Dermis blood vessel endothelial cell (primary cell): ENCODE results near the gene SKAP2. TPM values are rescaled to one million over a fixed set of nuclear protein-coding genes. Genes with fewer than 3 reads are reported as not detected.

Experiments used
- DNase-seq: peaks from one replicate; pipeline ENCODE4 v3.0.0; 2010
- total RNA-seq: library from RNA; depleted of rRNA; stranded (reverse); fragments of >200 nt; gene quantifications from 2 replicates; pipeline ENCODE4 v1.2.3, GENCODE V29; 2014

The SKAP2 gene
- total RNA-seq, 1 donor from 2014 or later, result 16.0 TPM

DNA sequence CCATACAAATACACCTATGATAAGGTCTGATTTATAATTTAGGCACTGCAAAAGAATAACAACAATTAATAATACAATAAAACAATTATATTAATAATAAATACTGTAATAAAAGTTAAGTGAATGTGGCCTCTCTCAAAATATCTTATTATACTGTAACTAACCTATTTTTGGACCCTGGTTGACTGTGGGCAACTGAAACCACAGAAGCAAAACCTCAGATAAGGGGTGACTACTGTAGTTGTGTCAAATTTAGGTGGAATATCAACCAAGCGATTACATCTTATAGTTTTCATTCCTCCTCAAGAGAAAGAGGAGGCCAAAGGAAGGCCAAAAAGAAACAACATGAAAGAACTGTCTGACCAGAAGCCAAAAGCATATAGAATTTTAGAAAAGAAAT is 103.9 kb downstream of the SKAP2 start:
- DNase-seq, result no peak

DNA sequence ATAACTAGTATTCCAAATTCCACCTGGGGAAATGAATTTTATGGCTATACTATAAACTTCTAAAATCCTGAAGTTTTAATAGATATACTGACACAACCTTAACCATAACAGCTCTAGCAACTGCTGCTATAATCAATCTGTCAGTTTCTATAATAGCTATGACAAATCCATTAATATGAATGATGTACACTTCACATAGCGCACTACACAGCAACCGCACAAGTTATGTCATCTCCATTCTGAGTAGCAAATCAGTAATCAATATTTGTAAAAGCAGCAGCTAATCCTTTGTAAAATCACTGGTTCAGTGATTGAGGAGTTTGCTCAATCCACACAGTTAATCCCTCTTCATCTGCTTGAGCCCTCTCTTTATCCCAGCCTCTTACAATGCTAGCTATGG is 105.3 kb downstream of the SKAP2 start:
- no peak for DNase-seq

DNA sequence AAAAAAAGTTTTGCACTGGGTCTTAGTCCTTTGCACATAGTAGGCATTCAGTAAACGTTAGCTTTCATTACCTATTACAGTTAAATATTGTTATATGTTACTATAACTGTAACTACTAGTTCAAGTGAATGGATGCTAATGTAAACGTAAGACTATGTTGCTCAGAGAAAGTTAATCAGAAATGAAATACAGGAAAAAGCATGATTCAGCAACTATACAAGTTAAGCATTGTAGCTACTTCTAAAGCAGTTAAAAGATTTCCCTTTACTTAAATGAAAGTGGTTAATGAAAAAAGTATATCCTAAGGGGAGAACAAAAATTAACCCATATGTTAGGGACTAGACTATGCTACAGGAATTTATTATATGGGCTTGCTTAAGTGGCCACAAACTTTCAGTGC is 121.2 kb downstream of the SKAP2 start:
- DNase-seq, result no peak

DNA sequence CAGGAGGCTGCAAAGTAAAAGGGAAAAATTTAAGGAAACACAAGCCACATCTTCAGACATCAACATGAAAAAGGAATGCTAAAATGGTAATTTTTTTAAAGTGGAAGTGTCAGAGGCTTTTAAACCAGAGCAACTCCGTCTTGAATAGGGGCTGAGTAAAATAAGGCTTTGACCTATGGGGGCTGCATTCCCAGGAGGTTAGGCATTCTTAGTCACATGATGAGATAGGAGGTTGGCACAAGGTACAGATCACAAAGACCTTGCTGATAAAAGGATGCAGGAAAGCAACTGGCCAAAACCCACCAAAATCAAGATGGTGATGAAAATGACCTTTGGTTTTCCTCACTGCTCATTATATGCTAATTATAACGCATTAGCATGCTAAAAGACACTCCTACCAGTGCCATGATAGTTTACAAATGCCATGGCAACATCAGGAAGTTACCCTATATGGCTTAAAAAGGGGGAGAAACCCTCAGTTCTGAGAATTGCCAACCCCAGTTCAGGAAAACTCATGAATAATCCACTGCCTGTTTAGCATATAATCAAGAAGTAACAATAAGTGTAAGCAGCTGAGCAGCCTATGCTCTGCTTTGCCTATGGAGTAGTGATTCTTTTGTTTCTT is 128.3 kb downstream of the SKAP2 start:
- no peak for DNase-seq

DNA sequence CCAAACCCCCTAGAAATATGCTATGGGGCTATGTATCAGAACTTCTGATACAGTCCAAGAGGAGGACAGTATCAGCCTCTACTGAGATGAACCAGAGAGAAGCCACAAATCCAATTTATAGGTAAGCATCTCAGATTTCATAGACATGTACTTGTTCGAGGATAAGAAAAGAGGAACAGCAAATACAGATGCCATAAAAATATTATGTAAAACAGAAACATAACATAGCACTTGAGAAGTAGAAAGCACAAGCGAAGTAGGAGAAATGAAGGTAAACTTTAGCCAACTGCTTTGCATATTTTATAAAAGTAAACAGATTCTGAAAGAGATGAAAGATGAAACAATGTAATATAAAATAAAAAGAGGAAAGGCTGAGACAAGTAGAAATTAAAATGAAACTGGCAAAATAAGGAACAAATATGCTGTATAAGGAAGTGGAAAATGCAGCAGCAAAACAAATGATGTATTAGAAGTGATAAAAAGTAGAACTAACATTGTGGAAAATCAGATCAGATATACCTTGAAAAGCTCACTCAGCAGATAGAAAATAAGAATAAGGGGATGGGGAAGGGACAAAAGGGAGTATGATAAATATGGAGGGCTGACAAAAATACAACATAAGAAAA is 135.1 kb downstream of the SKAP2 start:
- no peak for DNase-seq

DNA sequence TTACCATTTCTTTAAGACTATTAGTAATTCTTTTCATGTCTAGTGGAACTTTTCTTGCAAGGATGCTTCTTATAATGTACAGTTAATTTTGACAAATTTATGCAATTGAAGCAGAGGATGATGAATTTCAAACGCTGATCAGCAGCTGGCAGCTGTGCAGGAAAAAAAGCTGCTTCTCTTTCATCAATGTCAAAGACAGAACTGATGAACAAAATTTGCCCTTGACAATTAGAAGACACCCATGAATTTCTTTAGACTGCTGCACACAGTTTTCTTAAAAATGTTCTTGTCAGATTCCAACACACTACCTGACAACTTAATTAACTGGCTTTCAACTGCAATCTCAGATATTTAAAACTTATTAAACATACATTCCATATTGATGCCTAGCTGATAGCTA is 138.3 kb downstream of the SKAP2 start:
- no peak for DNase-seq

DNA sequence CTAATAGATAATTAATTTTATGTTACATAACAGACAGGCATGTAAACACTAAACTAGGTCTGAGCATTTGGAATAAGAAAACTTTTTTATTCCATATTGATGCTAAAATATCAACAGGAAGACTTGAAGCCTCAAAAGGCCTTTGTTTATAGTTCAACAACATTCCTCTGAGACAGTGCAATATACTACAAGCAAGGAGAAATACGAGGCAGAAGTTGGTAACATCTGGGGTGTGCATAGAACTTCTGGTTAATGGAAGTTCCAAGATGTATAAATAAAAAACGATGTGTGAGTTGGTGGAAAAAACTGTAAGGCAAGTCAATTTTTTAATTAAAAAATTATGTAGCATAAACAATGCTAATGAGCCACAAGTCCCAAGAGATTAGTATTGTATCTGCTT is 139.6 kb downstream of the SKAP2 start:
- no peak for DNase-seq

DNA sequence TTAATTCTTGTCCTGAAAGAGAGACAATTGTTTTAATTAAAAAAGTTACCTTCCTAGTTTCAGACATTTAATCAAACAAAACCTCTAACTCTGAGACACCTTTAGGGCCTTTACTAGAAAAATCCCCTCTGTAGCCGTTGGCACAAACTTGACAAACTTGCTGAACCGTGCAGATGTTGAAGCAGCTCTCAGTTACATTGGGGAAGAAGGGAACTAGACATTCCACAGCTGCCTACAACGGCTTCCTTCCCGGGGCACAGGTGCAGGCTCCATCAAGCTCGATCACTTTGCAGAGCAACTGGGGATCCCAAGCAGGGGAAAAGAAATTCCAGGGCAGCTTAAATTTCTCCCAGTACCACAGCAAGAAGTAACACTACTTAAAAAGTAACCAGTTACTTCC is 141.3 kb downstream of the SKAP2 start:
- DNase-seq, result no peak

DNA sequence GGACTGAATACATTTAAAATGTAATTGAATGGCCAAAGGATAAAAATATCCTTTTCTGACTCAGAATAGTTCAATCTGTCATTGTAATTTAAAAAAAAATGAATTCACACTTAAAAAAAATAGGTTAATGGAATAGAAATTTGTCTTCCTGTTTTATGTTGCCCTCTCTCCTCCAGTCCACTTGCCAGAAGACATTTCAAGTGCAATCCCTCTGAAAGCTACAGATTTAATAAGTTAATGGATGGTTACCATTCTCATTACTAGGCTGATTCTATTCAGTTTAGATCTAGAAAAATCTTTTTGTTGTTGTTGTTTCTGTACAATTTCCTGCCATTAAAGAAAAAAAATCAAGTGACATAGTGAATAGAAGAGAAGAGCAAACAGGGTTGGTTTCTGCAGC is 142.9 kb downstream of the SKAP2 start:
- DNase-seq, result no peak

DNA sequence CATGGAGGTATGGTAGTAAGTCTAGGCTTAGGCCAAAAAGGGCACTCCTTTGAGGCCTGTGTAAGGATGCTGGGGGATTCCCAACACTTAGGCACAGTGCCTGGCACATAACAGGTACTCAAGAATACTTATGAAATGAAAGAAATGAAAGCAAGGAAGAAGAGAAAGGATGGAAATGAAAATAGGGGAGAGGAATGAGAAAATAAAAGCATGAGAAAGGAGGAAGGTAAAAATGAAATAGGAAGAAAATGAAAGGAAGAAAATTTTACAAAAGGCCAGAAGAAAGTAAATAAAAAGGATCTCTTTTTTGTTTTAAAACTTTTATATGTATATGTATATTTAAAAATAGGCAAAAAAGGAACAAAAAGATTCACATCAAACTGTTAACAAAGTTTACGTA is 146.3 kb downstream of the SKAP2 start:
- no peak for DNase-seq

DNA sequence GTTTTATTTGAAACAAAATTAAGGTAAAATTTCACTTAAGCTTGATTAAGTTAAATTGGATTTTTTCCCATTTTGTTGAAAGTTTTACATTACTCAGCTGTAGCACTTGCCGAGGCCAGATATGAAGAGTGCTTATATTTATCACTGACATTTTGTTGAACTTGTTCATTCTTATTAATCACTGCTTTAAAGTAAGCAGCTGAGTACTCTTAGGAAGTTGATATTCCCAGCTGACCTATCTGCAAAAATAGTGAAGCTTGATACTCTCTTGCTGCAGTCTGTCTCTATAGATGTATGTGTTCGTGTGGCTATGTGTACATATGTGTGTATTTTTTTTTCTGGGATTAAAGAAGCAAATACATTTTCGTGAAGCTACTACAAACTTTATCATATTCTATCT is 150.0 kb downstream of the SKAP2 start:
- DNase-seq, result no peak

DNA sequence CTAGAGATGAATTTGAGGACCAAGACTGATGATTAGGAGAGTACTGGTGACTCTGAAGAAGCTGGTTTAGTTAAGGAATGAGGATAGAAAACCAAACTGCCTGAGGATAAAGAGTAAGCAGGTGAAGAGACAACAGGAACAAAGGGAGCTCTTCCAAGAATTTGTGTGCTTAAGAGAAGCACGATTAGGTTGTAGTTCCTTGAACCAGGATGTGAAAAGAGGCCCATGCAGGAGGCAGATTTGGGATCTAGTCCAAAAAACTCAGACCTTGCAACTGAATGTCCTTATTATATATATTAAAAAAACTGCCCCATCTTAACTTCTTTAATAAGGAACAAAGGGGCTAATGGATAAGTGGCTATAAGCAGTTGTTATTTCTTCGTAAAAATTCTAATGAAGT is 150.4 kb downstream of the SKAP2 start:
- no peak for DNase-seq

DNA sequence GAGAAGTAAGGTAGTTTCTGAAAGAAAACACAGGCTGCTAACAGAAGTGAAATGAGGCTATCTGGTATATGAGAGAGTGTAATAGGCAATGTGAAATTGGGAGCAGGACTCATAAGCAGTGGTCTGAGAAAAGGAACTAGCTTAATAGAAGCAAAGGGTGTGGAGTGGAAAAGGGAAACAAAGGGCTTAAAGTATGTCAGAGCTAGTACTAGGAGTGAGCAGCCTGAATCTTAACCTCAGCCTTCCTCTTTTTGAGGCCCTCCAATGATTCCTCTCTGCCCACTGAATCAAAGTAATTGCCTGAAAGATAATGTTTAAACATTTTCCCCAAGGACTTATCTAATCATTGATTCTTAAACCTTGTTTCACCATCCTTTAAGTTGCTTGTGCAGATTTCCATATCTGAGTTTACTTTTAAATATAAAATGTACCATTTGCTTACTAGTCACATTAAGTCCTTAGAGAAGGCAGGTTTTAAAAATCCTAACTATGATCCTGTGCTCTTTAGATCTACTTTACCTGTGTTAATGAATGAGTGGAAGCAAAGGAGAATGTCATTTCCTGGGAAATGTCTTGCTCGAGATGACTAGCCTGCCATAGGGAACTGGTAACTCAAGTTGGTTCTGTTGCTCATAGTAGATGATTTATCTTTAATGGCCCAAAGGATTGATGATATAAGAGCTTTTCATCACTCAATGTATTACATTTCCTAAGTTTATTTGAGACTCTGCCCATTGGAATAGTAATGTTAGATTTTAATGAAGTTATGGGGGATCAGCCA is 155.0 kb downstream of the SKAP2 start:
- no peak for DNase-seq

DNA sequence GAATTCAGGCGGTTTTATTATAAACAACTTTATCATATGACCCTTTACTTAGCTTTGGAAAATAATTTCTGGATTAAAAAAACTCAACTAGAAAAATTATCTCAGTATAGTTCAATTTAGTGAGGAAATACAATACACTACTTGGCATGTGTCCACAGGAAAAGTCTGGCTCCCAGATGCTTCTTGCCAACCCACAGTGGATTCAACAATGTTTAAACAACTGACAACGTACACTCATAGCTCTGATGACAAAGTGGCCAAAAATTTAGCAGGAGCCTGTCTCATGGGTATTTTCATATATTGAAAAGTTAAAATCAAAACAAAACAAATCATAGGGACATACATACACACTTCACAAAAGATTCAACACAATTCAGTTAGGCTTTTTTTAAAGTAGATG is 158.8 kb downstream of the SKAP2 start:
- peak; percentile 96 for DNase-seq

DNA sequence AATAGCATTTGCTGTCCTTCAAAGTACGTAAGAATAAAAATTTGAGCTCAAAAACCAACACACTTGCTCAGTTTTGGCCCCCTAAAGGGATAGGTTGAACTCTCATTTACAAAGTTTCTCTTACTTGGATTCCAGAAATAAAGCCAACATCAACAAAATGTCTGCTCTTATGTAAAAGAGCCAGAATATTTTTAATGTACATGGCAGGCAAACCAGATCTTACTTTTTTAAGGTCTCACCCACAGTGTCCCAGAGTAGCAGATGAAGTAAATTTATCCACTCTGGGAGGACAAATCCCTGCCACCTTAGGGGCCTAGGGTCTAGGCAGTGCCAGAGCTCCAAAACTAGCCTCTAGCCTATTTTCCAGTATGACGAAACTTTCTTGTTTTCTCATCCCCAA is 159.6 kb downstream of the SKAP2 start:
- DNase-seq, result no peak

DNA sequence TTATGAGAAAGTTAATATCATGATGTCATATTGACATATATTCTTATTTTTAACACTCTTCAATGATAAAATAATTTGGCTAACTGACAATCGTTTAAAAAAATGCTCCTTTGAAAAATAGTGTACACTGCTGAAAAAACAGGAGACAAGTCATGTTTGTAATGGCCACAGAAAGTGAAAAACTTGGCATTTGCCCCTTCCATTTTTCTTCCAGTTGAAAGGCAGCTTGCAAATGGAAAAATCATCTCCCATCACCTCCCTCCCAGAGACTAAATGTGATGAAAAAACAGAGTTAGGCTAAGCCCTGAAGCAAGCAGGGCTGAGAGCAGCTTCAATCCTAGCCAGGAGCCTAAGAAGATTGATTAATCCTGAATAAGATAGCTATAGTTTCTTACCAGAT is 160.4 kb downstream of the SKAP2 start:
- DNase-seq, result no peak

DNA sequence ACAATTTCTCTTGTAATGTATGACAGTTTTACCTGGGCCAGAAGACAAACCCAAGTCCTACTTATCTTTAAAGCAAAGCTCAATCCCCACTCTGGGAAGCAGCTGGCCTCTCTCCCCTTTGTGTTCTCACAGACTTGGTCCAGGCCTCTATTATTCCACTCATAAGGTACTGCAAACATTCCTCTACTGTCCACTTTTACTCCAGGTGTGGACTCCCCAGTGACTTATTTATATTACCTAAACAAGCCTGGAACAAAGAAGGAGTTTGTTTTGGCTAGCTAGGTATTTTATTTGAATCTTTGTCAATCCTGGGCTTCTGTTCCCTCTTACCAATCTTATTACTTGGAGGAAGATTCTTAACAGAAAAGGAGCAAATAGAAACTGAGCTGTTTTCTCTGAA is 163.5 kb downstream of the SKAP2 start:
- DNase-seq, result no peak

DNA sequence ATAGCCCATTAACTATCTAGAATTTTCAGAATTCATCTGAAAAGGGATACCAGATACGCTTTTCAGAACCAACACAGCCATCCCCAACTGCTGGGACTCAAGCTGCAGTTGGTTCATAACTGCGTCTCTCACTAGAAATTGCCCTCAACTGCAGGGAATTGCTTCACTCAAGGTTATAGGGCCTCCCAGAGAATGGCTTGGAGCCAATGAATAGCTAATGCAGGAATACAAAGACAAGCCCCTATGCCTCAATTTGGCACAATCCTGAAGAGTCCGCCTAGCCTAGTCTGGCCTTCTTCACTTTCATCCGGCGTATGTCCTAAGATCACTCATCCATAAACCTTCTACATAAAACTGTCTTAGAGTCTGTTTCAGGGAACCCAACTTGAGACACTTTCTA is 164.0 kb downstream of the SKAP2 start:
- no peak for DNase-seq

DNA sequence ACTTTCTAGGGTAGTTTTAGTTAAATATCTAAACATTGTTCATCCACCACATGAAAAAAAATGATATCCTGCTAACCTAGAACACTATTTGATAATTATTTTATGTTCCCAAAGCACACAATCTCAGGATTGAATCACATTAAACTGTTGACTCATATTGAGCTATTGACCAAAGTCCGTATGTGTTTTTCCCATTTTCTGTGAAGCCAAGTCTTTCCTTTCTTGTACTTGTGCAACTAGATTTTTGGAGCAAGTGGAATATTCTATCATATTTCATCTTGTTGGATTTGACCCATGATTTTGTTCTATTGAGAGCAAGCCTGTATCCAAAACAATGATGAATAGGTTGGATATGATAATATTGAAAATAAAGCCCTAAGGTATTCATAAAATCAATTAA is 164.6 kb downstream of the SKAP2 start:
- DNase-seq, result no peak

DNA sequence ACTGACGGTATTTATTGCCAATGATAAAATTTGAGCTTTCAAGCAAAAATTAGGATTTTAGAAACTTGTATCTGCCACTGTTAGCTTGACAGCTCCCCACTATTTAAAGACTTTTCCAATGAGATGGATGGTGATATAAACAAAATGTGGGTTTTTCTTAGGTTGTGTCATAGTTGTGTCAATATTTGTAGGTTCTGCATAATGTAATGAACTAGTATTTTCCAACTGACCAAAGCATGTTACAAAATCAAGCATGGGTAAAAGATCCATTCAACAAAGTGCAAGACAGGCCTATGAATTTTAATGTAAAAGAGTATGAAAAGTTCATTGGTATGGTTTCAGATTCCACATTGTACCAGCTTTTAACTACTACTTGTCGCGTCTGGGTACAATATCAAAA is 165.6 kb downstream of the SKAP2 start:
- DNase-seq, result no peak

DNA sequence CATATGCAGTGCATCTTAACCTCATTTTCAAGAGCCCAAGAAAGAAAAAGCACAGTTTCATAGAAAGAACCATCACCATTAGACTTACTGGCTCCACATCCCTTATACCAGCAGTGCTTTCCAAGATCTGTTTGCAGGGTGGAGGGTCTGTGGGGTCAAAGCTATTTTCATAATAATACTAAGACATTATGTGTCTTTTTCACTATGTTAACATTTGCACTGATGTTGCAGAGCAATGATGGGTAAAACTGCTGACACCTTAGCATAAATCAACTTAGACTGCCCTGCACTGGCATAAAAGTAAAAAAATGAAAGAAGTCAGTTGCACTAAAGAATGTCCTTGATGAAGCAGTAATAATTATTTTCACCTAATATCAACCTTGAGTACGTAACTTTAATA is 166.2 kb downstream of the SKAP2 start:
- DNase-seq, result no peak

DNA sequence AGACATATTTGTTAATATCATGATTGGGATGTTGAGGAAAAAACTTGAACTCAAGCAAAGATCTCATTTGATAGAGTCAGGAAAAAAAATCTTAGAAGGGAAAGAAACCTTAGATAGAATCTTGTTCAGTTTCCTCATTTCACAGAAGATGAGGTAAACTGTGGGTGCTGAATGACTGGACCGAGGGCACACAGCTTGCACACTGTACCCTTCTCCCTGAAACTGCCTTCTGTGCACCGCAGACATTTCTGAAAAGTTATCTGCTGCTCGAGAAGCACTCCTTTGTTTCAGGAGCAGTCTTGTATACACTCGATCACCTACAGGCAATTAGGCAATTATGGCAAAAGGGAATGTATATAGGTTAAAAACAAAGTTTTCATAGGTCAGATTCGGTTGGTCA is 167.4 kb downstream of the SKAP2 start:
- no peak for DNase-seq

DNA sequence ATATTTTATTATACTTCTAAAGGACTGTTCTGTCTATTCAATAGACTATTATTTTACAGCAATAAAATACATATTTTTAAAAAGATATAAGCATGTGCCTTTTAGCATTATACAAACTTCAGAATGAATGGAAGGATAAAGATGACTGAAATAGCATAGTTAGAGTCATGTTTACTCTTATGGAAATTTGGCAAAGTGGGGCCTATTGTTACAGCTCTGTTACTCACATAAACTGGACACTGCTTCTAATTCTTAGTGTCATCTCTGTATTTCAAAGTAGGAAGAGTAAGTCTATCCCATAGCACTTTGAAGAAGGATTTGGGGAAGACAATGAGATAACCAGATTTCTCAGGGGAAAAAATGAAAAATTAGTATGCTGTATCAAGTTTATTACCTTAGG is 168.2 kb downstream of the SKAP2 start:
- DNase-seq, result peak; percentile 51

DNA sequence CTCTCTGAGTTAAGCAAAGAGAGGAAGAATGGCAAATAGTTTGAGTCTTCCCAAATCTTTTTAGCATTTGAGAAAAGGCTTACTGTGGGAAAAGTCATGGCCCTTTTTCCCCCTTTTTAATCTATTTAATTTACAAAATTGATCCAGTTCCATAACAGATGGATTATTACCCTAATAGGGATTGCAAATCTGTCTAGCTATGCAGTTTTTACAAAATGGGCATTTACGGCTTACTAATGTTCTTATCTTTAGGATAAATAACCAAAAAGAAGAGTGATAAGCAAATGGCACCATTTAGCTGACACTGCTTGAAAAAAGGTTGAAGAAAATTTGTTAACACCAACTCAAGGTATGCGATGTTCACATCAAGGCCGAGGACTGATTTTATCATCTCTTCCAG is 169.7 kb downstream of the SKAP2 start:
- DNase-seq, result no peak
